H9 (cell line): ENCODE data around the gene ZNF578. TPM values are rescaled to one million over a fixed set of nuclear protein-coding genes. Genes with fewer than 3 reads are reported as not detected.
"Not testable (repeated sequence)": the region's sequence is repeated elsewhere in the genome, so short reads cannot be mapped to it uniquely, and the experiment has no call there.

Experiments used
- DNase-seq: peaks from one replicate; pipeline ENCODE4 v3.0.0-alpha.2; 2017
- H2AFZ ChIP-seq: one replicate; pipeline ENCODE4 v1.6.1; 2013; ENCODE audit warnings: mild to moderate bottlenecking, low read length, control low read depth, moderate library complexity
- H2AK5ac ChIP-seq: 2 replicates; pipeline ENCODE4 v1.6.1; 2013; ENCODE audit warnings: low read length, control low read depth, mixed read lengths; ENCODE audit not compliant: insufficient read length
- H2BK120ac ChIP-seq: one replicate; pipeline ENCODE4 v1.6.1; 2013; ENCODE audit warnings: low read depth, mild to moderate bottlenecking, low read length, control low read depth, inconsistent platforms; ENCODE audit not compliant: poor library complexity, severe bottlenecking
- H2BK12ac ChIP-seq: 2 replicates; pipeline ENCODE4 v1.6.1; 2013; ENCODE audit warnings: low read length, control low read depth, mixed read lengths, low read depth; ENCODE audit not compliant: insufficient read length
- H2BK15ac ChIP-seq: 2 replicates; pipeline ENCODE4 v1.6.1; 2013; ENCODE audit warnings: low read depth, low read length, control low read depth
- H2BK20ac ChIP-seq: one replicate; pipeline ENCODE4 v1.6.1; 2013; ENCODE audit warnings: low read depth, mild to moderate bottlenecking, low read length, control low read depth, inconsistent platforms; ENCODE audit not compliant: poor library complexity, severe bottlenecking
- H2BK5ac ChIP-seq: 2 replicates; pipeline ENCODE4 v1.6.1; 2013; ENCODE audit warnings: low read length, control low read depth, mixed read lengths; ENCODE audit not compliant: insufficient read length
- H3K14ac ChIP-seq: 2 replicates; pipeline ENCODE4 v1.6.1; 2013; ENCODE audit warnings: low read length, control low read depth; ENCODE audit not compliant: insufficient read depth
- H3K18ac ChIP-seq: 2 replicates; pipeline ENCODE4 v1.6.1; 2013; ENCODE audit warnings: low read depth, mild to moderate bottlenecking, mixed read lengths, low read length, control low read depth; ENCODE audit not compliant: insufficient read length
- H3K23ac ChIP-seq: 2 replicates; pipeline ENCODE4 v1.6.1; 2013; ENCODE audit warnings: low read length, control low read depth, mixed read lengths, low read depth; ENCODE audit not compliant: insufficient read length
- H3K23me2 ChIP-seq: 2 replicates; pipeline ENCODE4 v1.6.1; 2013; ENCODE audit warnings: low read depth, mild to moderate bottlenecking, mixed read lengths, low read length, control low read depth; ENCODE audit not compliant: insufficient read length, poor library complexity, severe bottlenecking
- H3K27ac ChIP-seq: 2 replicates; pipeline ENCODE4 v1.5.1; 2013; ENCODE audit warnings: low read length, control low read depth, mixed read lengths, low read depth; ENCODE audit not compliant: insufficient read length
- H3K27me3 ChIP-seq: 2 replicates; pipeline ENCODE4 v1.6.1; 2013; ENCODE audit warnings: low read length, control low read depth, inconsistent platforms; ENCODE audit not compliant: insufficient read depth
- H3K4ac ChIP-seq: 2 replicates; pipeline ENCODE4 v1.6.1; 2013; ENCODE audit warnings: low read depth, mild to moderate bottlenecking, control low read depth, inconsistent platforms, low read length, moderate library complexity
- H3K4me1 ChIP-seq: 2 replicates; pipeline ENCODE4 v1.6.1; 2013; ENCODE audit warnings: low read length, control low read depth, inconsistent platforms; ENCODE audit not compliant: insufficient read depth
- H3K4me2 ChIP-seq: 2 replicates; pipeline ENCODE4 v1.6.1; 2013; ENCODE audit warnings: low read length, control low read depth, mixed read lengths; ENCODE audit not compliant: insufficient read length, insufficient read depth
- H3K56ac ChIP-seq: 2 replicates; pipeline ENCODE4 v1.6.1; 2013; ENCODE audit warnings: low read depth, mild to moderate bottlenecking, mixed read lengths, low read length, control low read depth; ENCODE audit not compliant: insufficient read length
- H3K79me1 ChIP-seq: 2 replicates; pipeline ENCODE4 v1.6.1; 2013; ENCODE audit warnings: low read depth, mild to moderate bottlenecking, moderate library complexity, low read length, control low read depth, inconsistent platforms; ENCODE audit not compliant: insufficient read depth, poor library complexity, severe bottlenecking
- H3K79me2 ChIP-seq: 2 replicates; pipeline ENCODE4 v1.6.1; 2013; ENCODE audit warnings: low read length, control low read depth, inconsistent platforms; ENCODE audit not compliant: insufficient read depth
- H3K9ac ChIP-seq: 2 replicates; pipeline ENCODE4 v1.6.1; 2013; ENCODE audit warnings: low read length, control low read depth, mixed read lengths; ENCODE audit not compliant: insufficient read length; ENCODE audit errors: extremely low read depth
- H3K9me3 ChIP-seq: one replicate; pipeline ENCODE4 v1.6.1; 2013; ENCODE audit warnings: low read depth, low read length, inconsistent platforms; ENCODE audit not compliant: control insufficient read depth
- H3T11ph ChIP-seq: one replicate; pipeline ENCODE4 v1.6.1; 2013; ENCODE audit warnings: mild to moderate bottlenecking, low read length, control low read depth, inconsistent platforms
- H4K20me1 ChIP-seq: one replicate; pipeline ENCODE4 v1.6.1; 2013; ENCODE audit not compliant: control insufficient read depth, insufficient read length, insufficient read depth
- H4K5ac ChIP-seq: 2 replicates; pipeline ENCODE4 v1.6.1; 2013; ENCODE audit warnings: low read depth, mild to moderate bottlenecking, mixed read lengths, low read length, control low read depth; ENCODE audit not compliant: insufficient read length
- H4K8ac ChIP-seq: replicated peaks from 2 replicates; pipeline ENCODE4 v1.6.1; 2013; ENCODE audit warnings: low read length, control low read depth, mixed read lengths, low read depth; ENCODE audit not compliant: insufficient read length
- H4K91ac ChIP-seq: 2 replicates; pipeline ENCODE4 v1.6.1; 2013; ENCODE audit warnings: low read depth, mild to moderate bottlenecking, moderate library complexity, mixed read lengths, low read length, control low read depth; ENCODE audit not compliant: insufficient read length
- H3K27ac Mint-ChIP-seq, 3 experiments: 2 replicates in 2 of 3; 3 replicates in 1 of 3; pipeline ENCODE4 v1.8.0; 2020 to 2021; ENCODE audit warnings: mixed read lengths in 3 of 3, mild to moderate bottlenecking in 1 of 3, moderate library complexity in 1 of 3
- H3K27me3 Mint-ChIP-seq: 2 replicates; pipeline ENCODE4 v1.8.0; 2021; ENCODE audit warnings: low read depth, mild to moderate bottlenecking, moderate library complexity, mixed read lengths
- H3K36me3 Mint-ChIP-seq, 3 experiments: 2 replicates in 2 of 3; 3 replicates in 1 of 3; pipeline ENCODE4 v1.8.0; 2020 to 2021; ENCODE audit warnings: low read depth in 3 of 3, mixed read lengths in 3 of 3; ENCODE audit not compliant: insufficient read depth in 1 of 3
- H3K4me1 Mint-ChIP-seq, 2 experiments: 2 replicates each; pipeline ENCODE4 v1.8.0; 2020; ENCODE audit warnings: mixed read lengths in 2 of 2
- H3K4me3 Mint-ChIP-seq, 2 experiments: 2 replicates in 1 of 2; 3 replicates in 1 of 2; pipeline ENCODE4 v1.8.0; 2020 to 2021; ENCODE audit warnings: mild to moderate bottlenecking in 2 of 2, mixed read lengths in 2 of 2, moderate library complexity in 1 of 2
- H3K9me3 Mint-ChIP-seq, 2 experiments: 2 replicates in 1 of 2; 3 replicates in 1 of 2; pipeline ENCODE4 v1.8.0; 2020; ENCODE audit warnings: mild to moderate bottlenecking in 2 of 2, mixed read lengths in 2 of 2, moderate library complexity in 1 of 2
- WGBS: extraction: QIAGEN DNeasy Blood & Tissue Kit; methylation state at CpG from one replicate; pipeline ENCODE4 v1.1.7; 2013; ENCODE audit warnings: missing lambda C conversion rate, low lambda C conversion rate, mixed read lengths; ENCODE audit not compliant: insufficient read length; ENCODE audit errors: extremely low coverage; 5-methylcytosine and 5-hydroxymethylcytosine counted together
- total RNA-seq: library from RNA; stranded (reverse); gene quantifications from 2 replicates; pipeline ENCODE4 v1.2.1, GENCODE V29; 2021

The ZNF578 gene
- total RNA-seq, 1 experiment from 2014 or later = 5.3 TPM

DNA sequence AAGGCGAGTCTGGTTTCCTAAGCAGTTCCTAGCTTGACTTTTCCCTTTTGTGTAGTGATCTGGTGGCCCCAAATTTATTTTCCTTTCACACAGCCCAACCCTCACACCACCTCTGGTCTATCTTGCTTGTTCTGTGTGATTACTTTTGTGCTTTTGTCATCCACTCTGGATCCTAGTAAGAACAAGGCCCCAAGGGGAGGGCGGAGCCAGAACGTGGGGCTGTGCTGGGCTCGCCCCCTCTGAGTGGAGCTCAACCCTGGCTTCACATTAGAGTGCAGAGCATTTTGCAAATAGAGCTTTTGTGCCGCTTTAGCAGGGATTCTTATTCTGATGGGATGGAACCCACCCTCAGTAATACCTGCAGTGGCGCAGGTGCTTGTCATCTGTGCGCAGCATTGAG, 31.7 kb downstream of the ZNF578 start:
- DNase-seq = peak; percentile 50
- H2AK5ac ChIP-seq, H2BK12ac ChIP-seq, H3K79me1 ChIP-seq, H2BK120ac ChIP-seq, H3K27me3 ChIP-seq, H3K79me2 ChIP-seq, H3K4ac ChIP-seq, H3T11ph ChIP-seq, H4K8ac ChIP-seq, H2BK15ac ChIP-seq, H2AFZ ChIP-seq, H2BK20ac ChIP-seq, H3K4me1 ChIP-seq, H3K27me3 Mint-ChIP-seq, H4K20me1 ChIP-seq, H3K9ac ChIP-seq, H4K5ac ChIP-seq, H2BK5ac ChIP-seq, H3K56ac ChIP-seq, H3K23me2 ChIP-seq, H3K27ac ChIP-seq, H3K23ac ChIP-seq, H4K91ac ChIP-seq, H3K14ac ChIP-seq: not testable (repeated sequence)
- Histone ChIP-seq H3K9me3 (peaks cover 12% of the 10 kb centered on the region), H3K4me2 (peak overlapping the region; percentile 29), H3K18ac (peak overlapping the region; percentile 78)
- Mint-ChIP-seq H3K27ac (peak overlapping the region in 2 of 3 experiments; percentile 86 to 88; a peak in 6 of 7 replicates), H3K4me1 (peaks cover 31 to 37% of the 10 kb centered on the region in 2 experiments), H3K4me3 (peak overlapping the region in 1 of 2 experiments; percentile 21; a peak in 2 of 5 replicates), H3K36me3 (peaks cover 8 to 13% (median 11%) of the 10 kb centered on the region in 3 experiments; a peak in 6 of 7 replicates), H3K9me3 (peaks cover 63 to 69% of the 10 kb centered on the region in 2 experiments)
- WGBS = no CpG with 5 or more reads among the region's 7 CpGs

DNA sequence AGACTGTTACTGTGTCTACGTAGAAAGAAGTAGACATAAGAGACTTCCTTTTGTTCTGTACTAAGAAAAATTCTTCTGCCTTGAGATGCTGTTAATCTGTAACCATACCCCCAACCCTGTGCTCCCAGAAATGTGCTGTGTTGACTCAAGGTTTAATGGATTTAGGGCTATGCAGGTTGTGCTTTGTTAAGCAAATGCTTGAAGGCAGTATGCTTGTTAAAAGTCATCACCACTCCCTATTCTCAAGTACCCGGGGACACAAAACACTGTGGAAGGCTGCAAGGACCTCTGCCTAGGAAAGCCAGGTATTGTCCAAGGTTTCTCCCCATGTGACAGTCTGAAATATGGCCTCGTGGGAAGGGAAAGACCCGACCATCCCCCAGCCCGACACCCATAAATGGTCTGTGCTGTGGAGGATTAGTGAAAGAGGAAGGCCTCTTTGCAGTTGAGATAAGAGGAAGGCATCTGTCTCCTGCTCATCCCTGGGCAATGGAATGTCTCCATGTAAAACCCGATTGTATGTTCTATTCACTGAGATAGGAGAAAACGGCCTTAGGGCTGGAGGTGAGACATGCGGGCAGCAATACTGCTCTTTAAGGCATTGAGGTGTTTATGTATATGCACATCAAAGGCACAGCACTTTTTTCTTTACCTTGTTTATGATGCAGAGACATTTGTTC, 32.3 kb downstream of the ZNF578 start:
- H2BK15ac ChIP-seq, H2BK20ac ChIP-seq, H3K56ac ChIP-seq, H3K4me1 ChIP-seq, H3K27me3 ChIP-seq, H3K9ac ChIP-seq, H3K79me1 ChIP-seq, H4K20me1 ChIP-seq, H3K27me3 Mint-ChIP-seq, H2AK5ac ChIP-seq, H2BK12ac ChIP-seq, H3K27ac ChIP-seq, H4K5ac ChIP-seq, H3K36me3 Mint-ChIP-seq, H4K8ac ChIP-seq, H3K14ac ChIP-seq, H4K91ac ChIP-seq, H2BK120ac ChIP-seq, H3K23me2 ChIP-seq, H3T11ph ChIP-seq, H2BK5ac ChIP-seq, H3K4ac ChIP-seq, H3K79me2 ChIP-seq, H3K23ac ChIP-seq, H2AFZ ChIP-seq: not testable (repeated sequence)
- Histone ChIP-seq H3K4me2 (peak overlapping the region; percentile 29), H3K18ac (peak overlapping the region; percentile 78), H3K9me3 (peaks cover 12% of the 10 kb centered on the region)
- DNase-seq = peak; percentile 33
- Mint-ChIP-seq H3K4me3 (peak overlapping the region in 1 of 2 experiments; percentile 21; a peak in 1 of 5 replicates), H3K4me1 (peaks cover 31 to 37% of the 10 kb centered on the region in 2 experiments), H3K9me3 (peaks cover 61 to 63% of the 10 kb centered on the region in 2 experiments), H3K27ac (peak overlapping the region in 2 of 3 experiments; percentile 86 to 88; a peak in 5 of 7 replicates)
- no CpG with 5 or more reads among the region's 8 CpGs for WGBS
